SW 1271 (cell line): ENCODE results near the gene PNCK.

Source experiments
- DNase-seq, 2 experiments: peaks; one replicate each; lab custom pipeline; 2025; lab: John Stamatoyannopoulos, UW

The PNCK gene

GRCh38 chrX:153662266-153662665, 11.3 kb downstream of the PNCK start:
- no peak for DNase-seq

- no peak for DNase-seq
Observed at GRCh38 chrX:153659268-153659667, 14.3 kb downstream of the PNCK start.

DNA sequence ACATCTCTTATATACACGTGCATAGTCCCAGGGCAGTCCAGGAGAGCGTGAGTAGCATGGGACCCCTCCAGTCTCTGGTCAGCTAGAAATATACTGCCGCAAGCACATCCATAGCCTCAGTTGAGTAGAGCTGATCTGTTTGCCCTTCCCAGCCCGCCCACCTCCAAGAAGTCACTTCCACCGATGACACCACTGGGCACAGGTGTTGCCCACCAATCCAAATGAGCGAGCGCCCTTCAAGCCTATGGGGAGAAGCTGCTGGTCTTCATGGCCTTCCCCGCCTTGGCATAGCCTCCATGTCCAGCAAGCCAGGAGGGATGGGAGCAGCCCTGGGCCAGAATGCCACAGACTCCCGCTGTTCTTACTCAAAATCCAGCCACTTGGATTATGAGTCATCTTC, 16.5 kb downstream of the PNCK start:
- no peak for DNase-seq

DNA sequence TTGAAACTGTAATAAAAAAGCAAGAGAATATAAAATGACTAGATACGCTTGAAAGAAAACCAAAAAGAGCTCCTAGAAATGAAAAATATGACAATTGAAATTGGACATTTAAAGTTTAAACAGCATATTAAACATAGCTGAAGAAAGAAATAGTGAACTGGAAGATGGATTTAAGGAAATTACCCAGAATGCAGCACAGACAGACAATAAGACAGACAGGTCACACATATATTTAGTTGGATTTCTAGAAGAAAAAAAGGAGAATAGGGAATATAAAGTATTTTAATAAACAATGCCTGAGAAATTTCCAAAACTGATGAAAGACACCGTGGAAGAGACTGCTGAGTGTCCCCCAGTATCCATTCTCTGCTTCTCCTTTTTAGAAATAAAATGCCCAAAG, 20.1 kb downstream of the PNCK start:
- DNase-seq = no peak

GRCh38 chrX:153651540-153652079, 22.0 kb downstream of the PNCK start:
- no peak for DNase-seq

DNA sequence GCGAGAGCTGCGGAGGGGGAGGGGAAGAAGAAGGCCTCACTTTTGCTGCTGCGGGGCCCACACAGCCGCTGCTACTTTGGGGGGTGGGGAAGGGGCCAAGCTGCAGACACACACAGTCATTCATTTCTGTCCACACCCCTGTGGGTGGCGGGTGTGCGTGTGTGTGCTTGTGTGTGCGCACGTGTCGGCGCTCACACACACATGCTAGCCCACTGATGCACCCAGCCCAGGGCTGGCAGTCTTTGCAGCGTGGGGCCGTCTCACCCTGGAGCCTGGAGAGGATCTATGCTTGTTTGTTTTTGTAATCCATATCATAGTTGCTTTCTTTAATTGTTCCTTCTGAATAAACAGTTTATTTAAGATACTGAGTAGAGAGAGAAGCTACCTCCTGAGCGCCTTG, 22.7 kb downstream of the PNCK start:
- no peak for DNase-seq

DNA sequence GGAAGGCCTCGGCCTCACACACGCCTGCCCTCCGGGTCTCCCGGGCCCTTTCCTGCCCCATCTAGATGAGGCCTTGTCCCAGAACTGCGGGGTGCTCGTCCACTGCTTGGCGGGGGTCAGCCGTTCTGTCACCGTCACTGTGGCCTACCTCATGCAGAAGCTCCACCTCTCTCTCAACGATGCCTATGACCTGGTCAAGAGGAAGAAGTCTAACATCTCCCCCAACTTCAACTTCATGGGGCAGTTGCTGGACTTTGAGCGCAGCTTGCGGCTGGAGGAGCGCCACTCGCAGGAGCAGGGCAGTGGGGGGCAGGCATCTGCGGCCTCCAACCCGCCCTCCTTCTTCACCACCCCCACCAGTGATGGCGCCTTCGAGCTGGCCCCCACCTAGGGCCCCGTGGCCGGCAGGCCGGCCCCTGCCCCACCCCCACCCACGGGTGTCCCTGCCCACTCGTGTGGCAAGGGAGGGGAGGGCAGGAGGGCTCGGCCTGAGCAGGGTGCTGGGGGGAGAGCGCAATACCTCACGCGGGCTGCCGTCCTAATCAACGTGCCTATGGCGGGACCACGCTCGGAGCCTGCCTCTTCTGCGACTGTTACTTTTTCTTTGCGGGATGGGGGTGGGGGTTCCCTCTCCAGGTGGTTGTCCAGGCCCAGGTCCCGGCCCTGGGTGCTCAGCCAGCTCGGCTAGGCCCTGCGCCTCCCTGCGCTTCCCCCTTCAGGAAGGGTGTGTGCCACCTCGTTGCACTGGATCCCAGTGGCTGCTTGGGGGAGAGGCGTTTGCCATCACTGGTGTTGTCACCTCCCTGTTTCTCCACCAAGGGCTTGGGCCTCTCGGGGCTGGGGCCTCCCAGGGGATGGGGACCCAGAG, 23.5 kb downstream of the PNCK start:
- no peak for DNase-seq

DNA sequence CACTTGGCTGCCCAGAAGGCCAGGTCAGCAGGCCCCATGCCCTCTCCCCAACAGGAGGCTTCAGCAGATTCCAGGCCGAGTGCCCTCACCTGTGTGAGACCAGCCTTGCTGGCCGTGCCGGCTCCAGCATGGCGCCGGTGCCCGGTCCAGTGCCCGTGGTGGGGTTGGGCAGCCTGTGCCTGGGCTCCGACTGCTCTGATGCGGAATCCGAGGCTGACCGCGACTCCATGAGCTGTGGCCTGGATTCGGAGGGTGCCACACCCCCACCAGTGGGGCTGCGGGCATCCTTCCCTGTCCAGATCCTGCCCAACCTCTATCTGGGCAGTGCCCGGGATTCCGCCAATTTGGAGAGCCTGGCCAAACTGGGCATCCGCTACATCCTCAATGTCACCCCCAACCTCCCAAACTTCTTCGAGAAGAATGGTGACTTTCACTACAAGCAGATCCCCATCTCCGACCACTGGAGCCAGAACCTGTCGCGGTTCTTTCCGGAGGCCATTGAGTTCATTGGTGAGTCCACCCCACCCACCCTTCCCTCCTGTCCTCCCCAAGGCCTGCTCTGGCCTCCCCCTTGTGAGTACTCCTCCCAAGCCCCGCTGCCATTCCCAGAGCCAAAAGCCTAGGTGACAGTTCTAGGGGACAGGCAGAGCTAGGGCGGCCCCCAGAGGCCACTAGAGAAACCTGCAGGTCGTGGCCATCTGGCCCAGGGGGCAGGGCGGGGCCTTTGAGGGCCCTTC, 24.3 kb downstream of the PNCK start:
- no peak for DNase-seq

- no peak for DNase-seq
Observed at GRCh38 chrX:153648358-153649177, 25.0 kb downstream of the PNCK start.

DNA sequence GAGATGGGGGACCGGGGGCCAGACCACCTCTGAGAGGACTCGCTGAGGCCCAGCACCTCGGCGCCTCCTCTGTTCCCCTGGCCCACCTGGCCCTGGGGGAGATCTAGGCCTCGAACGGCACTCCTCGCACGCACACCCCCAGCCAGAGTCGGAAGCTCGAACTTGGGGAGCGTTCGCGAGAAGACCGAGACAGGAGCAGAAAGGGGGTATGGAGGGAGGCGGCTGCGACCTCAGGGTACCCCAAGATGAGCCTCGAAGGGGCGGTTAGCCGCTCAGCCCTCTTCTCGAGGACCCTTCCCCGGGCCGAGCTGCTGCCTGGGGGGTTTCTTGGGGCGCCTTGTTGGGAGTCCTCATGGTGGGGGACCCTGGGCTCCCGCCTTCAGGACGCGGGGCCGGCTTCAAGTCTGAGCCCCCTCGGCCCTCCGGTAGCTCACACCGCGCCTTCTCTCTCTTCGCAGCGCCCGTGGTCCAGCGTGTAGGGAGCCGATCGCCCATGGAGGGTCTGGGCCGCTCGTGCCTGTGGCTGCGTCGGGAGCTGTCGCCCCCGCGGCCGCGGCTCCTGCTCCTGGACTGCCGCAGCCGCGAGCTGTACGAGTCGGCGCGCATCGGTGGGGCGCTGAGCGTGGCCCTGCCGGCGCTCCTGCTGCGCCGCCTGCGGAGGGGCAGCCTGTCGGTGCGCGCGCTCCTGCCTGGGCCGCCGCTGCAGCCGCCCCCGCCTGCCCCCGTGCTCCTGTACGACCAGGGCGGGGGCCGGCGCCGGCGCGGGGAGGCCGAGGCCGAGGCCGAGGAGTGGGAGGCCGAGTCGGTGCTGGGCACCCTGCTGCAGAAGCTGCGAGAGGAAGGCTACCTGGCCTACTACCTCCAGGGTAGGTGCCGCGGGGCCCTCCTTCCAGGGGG, 25.9 kb downstream of the PNCK start:
- DNase-seq = no peak

GRCh38 chrX:153646620-153647373, 26.8 kb downstream of the PNCK start, which contains the start of gene DUSP9:
TSS of gene DUSP9 (plus strand) at chrX:153647203. CDS start at chrX:153647954, 751 bp downstream.
- DNase-seq = peak in 1 of 2 experiments; percentile 11

- no peak for DNase-seq
Observed at GRCh38 chrX:153645921-153646488, 27.6 kb downstream of the PNCK start.

GRCh38 chrX:153645151-153645550, 28.5 kb downstream of the PNCK start:
- DNase-seq = no peak

DNA sequence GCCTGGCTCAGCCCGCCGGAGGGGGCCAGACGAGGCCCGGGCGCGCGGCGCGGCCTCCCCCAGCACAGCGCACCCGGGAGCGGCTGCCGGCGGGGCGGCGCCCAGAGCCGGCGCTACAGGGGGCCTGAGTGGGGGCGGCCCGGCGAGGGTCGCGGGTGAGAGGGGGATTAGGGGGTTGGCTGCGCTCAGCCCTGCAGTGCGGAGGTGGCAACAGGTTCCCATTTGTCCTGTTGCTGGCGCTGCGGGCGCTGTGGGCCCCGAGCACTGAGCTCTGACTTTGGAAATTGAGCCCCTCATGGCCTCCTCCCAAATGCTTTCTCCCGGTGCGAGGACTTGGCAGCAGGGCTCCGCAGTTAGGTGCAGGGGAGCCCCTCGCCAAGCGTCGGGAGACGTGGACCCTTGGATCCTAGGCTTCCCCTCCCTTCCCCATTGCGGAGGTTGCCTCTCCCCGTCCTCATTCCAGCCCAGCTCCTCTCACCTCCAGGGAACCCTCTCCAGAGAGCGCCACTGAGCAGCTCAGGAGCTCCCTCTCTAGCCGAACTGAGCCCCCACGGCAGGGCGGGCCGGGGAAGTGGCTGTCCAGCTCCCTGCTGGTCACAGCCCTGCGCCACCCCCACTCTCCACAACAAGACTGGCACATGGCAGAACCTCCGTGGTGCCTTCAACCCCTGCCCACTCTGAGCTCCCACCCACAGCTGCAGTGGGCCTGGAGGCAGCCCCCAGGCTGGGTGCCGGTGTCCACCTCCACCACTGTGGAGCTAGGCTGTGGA, 29.1 kb downstream of the PNCK start:
- no peak for DNase-seq

DNA sequence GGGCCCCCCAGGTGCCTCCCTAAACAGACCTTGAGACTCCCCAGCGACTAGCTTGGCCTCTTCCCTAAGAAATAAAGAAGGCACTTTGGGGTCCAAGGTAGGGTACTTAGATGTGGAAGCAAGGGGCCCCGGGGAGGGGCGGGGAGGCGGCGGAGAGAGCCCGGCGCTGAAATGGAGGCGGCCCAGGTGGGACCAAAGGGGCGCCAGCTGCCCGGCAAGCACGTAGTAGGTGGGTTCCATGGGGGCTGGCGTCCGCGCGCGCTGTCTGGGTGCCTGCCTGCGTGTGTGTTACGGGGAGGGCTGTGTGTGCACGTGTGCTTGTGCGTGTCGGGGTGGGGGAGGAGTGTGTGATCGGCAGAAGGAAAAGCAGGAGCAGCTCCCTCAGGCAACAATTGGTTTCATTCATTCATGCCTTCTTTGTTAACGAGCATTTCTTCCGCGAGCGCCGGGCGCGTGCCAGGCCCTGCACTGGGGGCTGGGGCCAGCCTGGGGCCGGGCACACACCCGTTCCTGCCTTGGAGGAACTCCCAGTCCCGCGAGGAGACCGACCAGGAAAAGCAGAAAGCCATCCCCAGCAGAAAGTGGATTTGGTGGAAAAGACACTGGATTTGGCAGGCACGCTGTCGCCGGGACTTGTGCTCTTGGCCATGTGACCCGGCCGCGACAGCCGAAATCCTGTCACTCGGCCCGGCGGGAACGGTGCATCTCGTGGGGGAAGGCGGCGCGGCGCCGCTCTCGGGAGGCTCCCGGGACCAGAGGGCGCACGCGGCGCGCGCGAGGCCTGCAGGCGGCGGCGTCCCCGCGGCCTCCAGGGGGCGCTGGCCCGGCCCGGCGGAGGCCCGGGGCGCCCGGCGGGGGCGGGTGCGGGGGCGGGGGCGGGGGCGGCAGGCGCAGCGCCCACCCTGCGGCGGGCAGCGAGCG, 29.9 kb downstream of the PNCK start:
- DNase-seq = no peak

- no peak for DNase-seq
Observed at GRCh38 chrX:153642655-153643430, 30.8 kb downstream of the PNCK start.

DNA sequence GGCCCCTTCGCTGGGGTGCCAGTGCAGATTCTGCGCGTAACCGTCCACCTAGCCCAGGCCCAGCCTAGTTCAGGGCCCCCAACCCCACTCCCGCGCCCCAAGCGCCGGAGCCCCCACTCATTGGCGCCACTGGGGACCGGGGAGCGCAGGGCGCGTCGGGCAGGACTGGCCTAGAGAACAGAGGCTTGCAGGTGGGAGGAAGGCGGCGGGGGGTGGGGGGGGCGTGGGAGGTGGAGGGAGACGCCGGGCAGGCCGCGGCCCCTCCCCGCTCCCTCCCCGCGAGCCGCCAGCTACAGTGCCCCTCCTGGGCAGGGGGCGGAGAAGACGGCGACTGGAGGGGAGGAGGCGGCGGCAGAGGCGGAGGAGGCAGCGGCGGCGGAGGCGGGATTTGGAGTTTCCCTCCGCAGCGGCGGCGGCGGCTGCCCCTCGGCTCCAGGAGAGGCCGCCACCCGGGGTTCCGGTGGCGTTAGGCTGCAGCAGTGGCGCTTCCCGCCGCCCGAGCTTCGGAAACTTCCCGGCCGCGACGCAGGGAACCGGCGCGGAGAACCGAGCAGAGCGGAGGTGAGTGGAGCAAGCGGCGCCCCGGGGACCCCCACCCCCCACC, 31.5 kb downstream of the PNCK start:
- no peak for DNase-seq
